GM12891 (cell line): ENCODE results near the gene SPDYE2B.
"Not testable (repeated sequence)": the region's sequence is repeated elsewhere in the genome, so short reads cannot be mapped to it uniquely, and the experiment has no call there.

Experiments
- POLR2A ChIP-seq: IDR thresholded peaks from 2 replicates; pipeline ENCODE4 v1.6.1; 2011; ENCODE audit warnings: low read depth, low read length, control low read depth
- POLR2AphosphoS5 ChIP-seq: IDR thresholded peaks from 2 replicates; pipeline ENCODE4 v1.6.1; 2011; ENCODE audit warnings: low read depth, low read length, control low read depth
- SPI1 ChIP-seq: IDR thresholded peaks from 2 replicates; pipeline ENCODE4 v1.6.1; 2011; ENCODE audit warnings: low read depth, low read length, control low read depth
- TAF1 ChIP-seq: IDR thresholded peaks from 2 replicates; pipeline ENCODE4 v1.6.1; 2011; ENCODE audit warnings: low read depth, low read length, control low read depth

DNA sequence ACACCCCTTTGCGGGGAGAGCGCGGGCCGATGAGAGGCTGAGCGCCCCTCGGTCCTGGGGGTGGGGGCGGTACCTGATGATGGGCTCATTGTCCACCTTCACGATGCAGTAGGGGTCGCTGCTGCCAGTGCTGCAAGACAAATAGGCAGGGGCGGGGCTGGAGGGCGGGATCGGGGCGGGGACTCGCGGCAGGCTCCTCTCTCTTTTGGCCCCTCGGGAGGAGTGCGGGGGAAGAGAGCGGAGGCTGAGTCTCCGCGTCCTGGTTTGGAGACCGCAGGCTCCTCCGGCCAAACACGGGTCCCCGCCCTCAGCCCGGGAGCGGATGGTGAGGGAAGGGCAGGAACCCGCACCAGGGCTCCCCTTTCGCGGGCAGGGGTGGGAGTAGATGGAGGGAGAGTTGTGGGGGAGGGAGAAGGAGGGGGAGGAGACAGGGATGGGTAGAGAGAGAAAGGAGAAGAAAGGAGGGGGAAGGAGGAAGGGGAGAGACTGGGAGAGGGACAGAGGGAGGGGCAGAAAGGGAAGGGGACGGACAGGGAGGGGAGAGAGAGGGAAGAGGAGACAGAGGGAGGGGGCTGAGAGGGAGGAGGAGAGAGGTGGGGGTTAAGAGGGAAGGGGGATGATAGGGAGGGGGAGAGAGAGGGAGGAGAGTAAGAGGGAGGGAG is 39.0 kb upstream of the SPDYE2B start:
- not testable (repeated sequence) for TF ChIP-seq POLR2A, POLR2AphosphoS5, TAF1, SPI1
